Measurements from ENCODE around the gene LMNTD1. TPM values are rescaled to one million over a fixed set of nuclear protein-coding genes. Genes with fewer than 3 reads are reported as not detected.
"Not testable (repeated sequence)": the region's sequence is repeated elsewhere in the genome, so short reads cannot be mapped to it uniquely, and the experiment has no call there.

The LMNTD1 gene
- polyA plus RNA-seq, 3 donors, result not detected

DNA sequence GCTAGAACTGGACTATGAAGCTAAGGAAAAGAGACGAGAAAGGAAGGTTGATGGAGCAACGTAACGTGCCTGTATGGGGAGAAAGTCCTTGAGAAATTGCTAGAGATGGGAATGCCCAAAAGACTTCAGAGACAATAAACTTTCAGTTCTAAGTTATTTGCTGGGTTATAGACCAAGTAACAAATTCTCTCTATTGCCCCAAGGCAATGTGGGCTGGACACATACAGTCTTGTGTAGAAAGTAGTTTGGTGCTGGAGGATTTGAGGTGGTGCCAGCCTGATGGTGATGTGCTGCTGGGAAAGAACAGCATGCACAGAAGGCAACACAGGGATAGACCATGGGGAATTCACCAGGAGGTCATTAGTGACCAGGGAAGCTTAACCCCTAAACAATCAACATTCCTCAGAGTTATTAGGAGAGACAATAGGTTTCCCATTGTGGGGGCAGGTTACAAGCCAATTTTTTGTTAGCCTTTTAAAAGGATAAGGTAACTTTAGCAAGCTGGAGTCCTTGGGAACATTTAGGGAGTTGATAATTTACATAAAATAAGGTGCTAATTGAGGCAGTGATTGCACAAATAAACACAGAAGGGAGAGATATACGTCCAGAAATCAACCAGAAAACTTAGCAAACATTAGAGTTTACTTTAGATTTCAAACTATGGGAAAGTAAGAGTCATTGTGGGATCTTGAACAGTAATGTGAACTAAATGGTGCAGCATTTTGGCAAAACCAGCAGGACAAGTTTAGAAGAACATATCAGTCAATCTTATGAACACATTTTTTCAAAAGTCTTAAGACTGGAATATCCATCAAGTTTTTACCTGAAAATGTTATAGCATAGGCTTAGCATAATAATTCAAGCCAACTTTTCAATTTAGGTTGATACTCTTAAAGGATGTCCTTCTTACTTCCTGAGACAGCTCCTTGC is 61.4 kb downstream of the LMNTD1 start:
- no peak for DNase-seq
- Histone ChIP-seq H3K9me3 (replicated peaks in 1 of 2; ENCODE audit: control insufficient read depth in 1 of 2, insufficient read depth in 1 of 2, low read length in 2 of 2) (no peaks in the 10 kb centered on the region), H3K4me1 (ENCODE audit: control insufficient read depth in 1 of 2, insufficient read depth in 2 of 2, low read length in 2 of 2) (no peaks in the 10 kb centered on the region), H3K4me2 (replicated peaks; ENCODE audit: extremely low read depth, low read length, poor library complexity, severe bottlenecking) (no peak overlapping the region), H3K79me2 (ENCODE audit: insufficient read depth, low read length) (no peaks in the 10 kb centered on the region), H3K36me3 (replicated peaks in 1 of 2; ENCODE audit: control insufficient read depth in 1 of 2, insufficient read depth in 2 of 2, low read length in 2 of 2) (no peaks in the 10 kb centered on the region), H3K27me3 (ENCODE audit: control insufficient read depth in 2 of 2, insufficient read depth in 2 of 2, low read length in 2 of 2) (no peaks in the 10 kb centered on the region), H4K20me1 (ENCODE audit: insufficient read depth, low read length) (no peaks in the 10 kb centered on the region), H3K4me3 (replicated peaks in 1 of 3; ENCODE audit: low read depth in 2 of 3, low read length in 3 of 3) (no peak overlapping the region), H3K9ac (ENCODE audit: insufficient read depth, low read length, poor library complexity, severe bottlenecking) (no peak overlapping the region), H2AFZ (ENCODE audit: insufficient read depth, low read depth, low read length, poor library complexity, severe bottlenecking) (no peak overlapping the region), H3K27ac (ENCODE audit: low read depth in 1 of 2, low read length in 2 of 2) (no peak overlapping the region)
- Mint-ChIP-seq H3K36me3 (no peaks in the 10 kb centered on the region), H3K4me1 (no peaks in the 10 kb centered on the region), H3K27ac (peak overlapping the region in 1 of 7 donors; percentile 15), H3K4me3 (no peak overlapping the region), H3K9me3 (peaks cover 1 to 10% (median 4%) of the 10 kb centered on the region in 7 donors), H3K27me3 (ENCODE audit: low read depth in 3 of 3) (peaks cover 0 to 1% (median 0%) of the 10 kb centered on the region in 3 donors)
- WGBS (ENCODE audit: insufficient coverage), result no CpG with 5 or more reads among the region's 4 CpGs
- intact Hi-C loops (cut with micrococcal nuclease), result no loop called here
- TF ChIP-seq, protein P1, sequence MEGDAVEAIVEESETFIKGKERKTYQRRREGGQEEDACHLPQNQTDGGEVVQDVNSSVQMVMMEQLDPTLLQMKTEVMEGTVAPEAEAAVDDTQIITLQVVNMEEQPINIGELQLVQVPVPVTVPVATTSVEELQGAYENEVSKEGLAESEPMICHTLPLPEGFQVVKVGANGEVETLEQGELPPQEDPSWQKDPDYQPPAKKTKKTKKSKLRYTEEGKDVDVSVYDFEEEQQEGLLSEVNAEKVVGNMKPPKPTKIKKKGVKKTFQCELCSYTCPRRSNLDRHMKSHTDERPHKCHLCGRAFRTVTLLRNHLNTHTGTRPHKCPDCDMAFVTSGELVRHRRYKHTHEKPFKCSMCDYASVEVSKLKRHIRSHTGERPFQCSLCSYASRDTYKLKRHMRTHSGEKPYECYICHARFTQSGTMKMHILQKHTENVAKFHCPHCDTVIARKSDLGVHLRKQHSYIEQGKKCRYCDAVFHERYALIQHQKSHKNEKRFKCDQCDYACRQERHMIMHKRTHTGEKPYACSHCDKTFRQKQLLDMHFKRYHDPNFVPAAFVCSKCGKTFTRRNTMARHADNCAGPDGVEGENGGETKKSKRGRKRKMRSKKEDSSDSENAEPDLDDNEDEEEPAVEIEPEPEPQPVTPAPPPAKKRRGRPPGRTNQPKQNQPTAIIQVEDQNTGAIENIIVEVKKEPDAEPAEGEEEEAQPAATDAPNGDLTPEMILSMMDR (IDR thresholded peaks at IDR 0.05), result no peak

DNA sequence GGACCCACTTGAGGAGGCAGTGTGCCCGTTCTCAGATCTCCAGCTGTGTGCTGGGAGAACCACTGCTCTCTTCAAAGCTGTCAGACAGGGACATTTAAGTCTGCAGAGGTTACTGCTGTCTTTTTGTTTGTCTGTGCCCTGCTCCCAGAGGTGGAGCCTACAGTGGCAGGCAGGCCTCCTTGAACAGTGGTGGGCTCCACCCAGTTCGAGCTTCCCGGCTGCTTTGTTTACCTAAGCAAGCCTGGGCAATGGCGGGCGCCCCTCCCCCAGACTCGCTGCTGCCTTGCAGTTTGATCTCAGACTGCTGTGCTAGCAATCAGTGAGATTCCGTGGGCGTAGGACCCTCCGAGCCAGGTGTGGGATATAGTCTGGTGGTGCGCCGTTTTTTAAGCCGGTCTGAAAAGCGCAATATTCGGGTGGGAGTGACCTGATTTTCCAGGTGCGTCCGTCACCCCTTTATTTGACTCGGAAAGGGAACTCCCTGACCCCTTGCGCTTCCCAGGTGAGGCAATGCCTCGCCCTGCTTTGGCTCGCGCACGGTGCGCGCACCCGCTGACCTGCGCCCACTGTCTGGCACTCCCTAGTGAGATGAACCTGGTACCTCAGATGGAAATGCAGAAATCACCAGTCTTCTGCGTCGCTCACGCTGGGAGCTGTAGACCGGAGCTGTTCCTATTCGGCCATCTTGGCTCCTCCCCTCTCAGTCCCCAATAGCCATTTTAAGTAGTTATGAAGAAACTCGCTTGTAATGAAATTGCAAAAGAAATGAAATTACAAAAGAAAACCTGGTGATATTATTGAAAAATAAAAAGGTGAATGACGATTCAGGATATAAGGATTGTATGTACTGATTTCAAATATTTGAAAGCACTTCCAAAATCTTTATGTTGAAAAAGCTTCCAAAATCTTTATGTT is 63.9 kb downstream of the LMNTD1 start:
- H3K9me3 Mint-ChIP-seq; H3K36me3 Mint-ChIP-seq; H3K27ac Mint-ChIP-seq; H3K79me2 ChIP-seq (ENCODE audit: insufficient read depth, low read length); H3K36me3 ChIP-seq (replicated peaks in 1 of 2; ENCODE audit: control insufficient read depth in 1 of 2, insufficient read depth in 2 of 2, low read length in 2 of 2); DNase-seq; H3K27me3 Mint-ChIP-seq (ENCODE audit: low read depth in 3 of 3); H4K20me1 ChIP-seq (ENCODE audit: insufficient read depth, low read length); H3K4me1 ChIP-seq (ENCODE audit: control insufficient read depth in 1 of 2, insufficient read depth in 2 of 2, low read length in 2 of 2); H3K4me1 Mint-ChIP-seq; H3K9ac ChIP-seq (ENCODE audit: insufficient read depth, low read length, poor library complexity, severe bottlenecking); H3K4me3 ChIP-seq (replicated peaks in 1 of 3; ENCODE audit: low read depth in 2 of 3, low read length in 3 of 3); H3K4me2 ChIP-seq (replicated peaks; ENCODE audit: extremely low read depth, low read length, poor library complexity, severe bottlenecking); H2AFZ ChIP-seq (ENCODE audit: insufficient read depth, low read depth, low read length, poor library complexity, severe bottlenecking); H3K9me3 ChIP-seq (replicated peaks in 1 of 2; ENCODE audit: control insufficient read depth in 1 of 2, insufficient read depth in 1 of 2, low read length in 2 of 2); intact Hi-C loops (cut with micrococcal nuclease); H3K4me3 Mint-ChIP-seq; H3K27ac ChIP-seq (ENCODE audit: low read depth in 1 of 2, low read length in 2 of 2); H3K27me3 ChIP-seq (ENCODE audit: control insufficient read depth in 2 of 2, insufficient read depth in 2 of 2, low read length in 2 of 2): not testable (repeated sequence)
- WGBS (ENCODE audit: insufficient coverage), result no CpG with 5 or more reads among the region's 33 CpGs

Data from CD14-positive monocyte (primary cell).